Neuronal stem cell (in vitro differentiated cells): Measurements from ENCODE around the gene CD52.
A peak's percentile ranks its signal among the peaks of the same experiment; 100 is the strongest.

Experiments used
- DNase-seq: peaks from one replicate; pipeline ENCODE4 v3.0.0-alpha.2; 2013; ENCODE audit warnings: low spot score
- H2AFZ ChIP-seq: one replicate; pipeline ENCODE4 v1.6.1; 2013; ENCODE audit warnings: mild to moderate bottlenecking, low read length, inconsistent platforms
- H2AK5ac ChIP-seq: 2 replicates; pipeline ENCODE4 v1.6.1; 2013; ENCODE audit warnings: low read depth, mild to moderate bottlenecking, inconsistent platforms, low read length, moderate library complexity, mixed read lengths
- H2BK120ac ChIP-seq: 2 replicates; pipeline ENCODE4 v1.6.1; 2013; ENCODE audit warnings: low read depth, mild to moderate bottlenecking, inconsistent platforms, low read length, moderate library complexity, mixed read lengths
- H2BK12ac ChIP-seq: one replicate; pipeline ENCODE4 v1.6.1; 2013; ENCODE audit warnings: low read length, inconsistent platforms
- H2BK15ac ChIP-seq: 2 replicates; pipeline ENCODE4 v1.6.1; 2013; ENCODE audit warnings: mild to moderate bottlenecking, low read length, inconsistent platforms, mixed read lengths
- H2BK5ac ChIP-seq: one replicate; pipeline ENCODE4 v1.6.1; 2013; ENCODE audit warnings: inconsistent platforms, mild to moderate bottlenecking, low read length, moderate library complexity
- H3K14ac ChIP-seq: one replicate; pipeline ENCODE4 v1.6.1; 2013; ENCODE audit warnings: low read length, inconsistent platforms
- H3K18ac ChIP-seq: 2 replicates; pipeline ENCODE4 v1.6.1; 2013; ENCODE audit warnings: low read length, inconsistent platforms
- H3K23ac ChIP-seq: 2 replicates; pipeline ENCODE4 v1.6.1; 2013; ENCODE audit warnings: low read depth, mild to moderate bottlenecking, mixed read lengths, low read length, inconsistent platforms; ENCODE audit not compliant: poor library complexity
- H3K27ac ChIP-seq: replicated peaks from 3 replicates; pipeline ENCODE4 v1.5.1; 2013; ENCODE audit warnings: low read length, inconsistent platforms
- H3K27me3 ChIP-seq, 3 experiments: 2 replicates each; pipeline ENCODE4 v1.6.1; 2013; ENCODE audit warnings: low read length in 3 of 3, mild to moderate bottlenecking in 2 of 3, inconsistent platforms in 1 of 3, low read depth in 1 of 3, mixed read lengths in 1 of 3, moderate library complexity in 1 of 3; ENCODE audit not compliant: control insufficient read depth in 3 of 3, insufficient read depth in 3 of 3
- H3K36me3 ChIP-seq, 2 donors: replicated peaks in 1 of 2; 2 replicates each; pipeline ENCODE4 v1.6.1; 2013; ENCODE audit warnings: low read length in 2 of 2; ENCODE audit not compliant: control insufficient read depth in 2 of 2, insufficient read depth in 2 of 2
- H3K4ac ChIP-seq: 2 replicates; pipeline ENCODE4 v1.6.1; 2013; ENCODE audit warnings: inconsistent platforms, mild to moderate bottlenecking, low read length, moderate library complexity
- H3K4me1 ChIP-seq, 2 donors: 1 replicate in 1 of 2; 2 replicates in 1 of 2; pipeline ENCODE4 v1.6.1; 2013; ENCODE audit warnings: low read length in 2 of 2, low read depth in 1 of 2; ENCODE audit not compliant: control insufficient read depth in 2 of 2, insufficient read depth in 1 of 2
- H3K4me2 ChIP-seq: one replicate; pipeline ENCODE4 v1.6.1; 2013; ENCODE audit warnings: mild to moderate bottlenecking, low read length, inconsistent platforms; ENCODE audit not compliant: insufficient read depth, poor library complexity, severe bottlenecking
- H3K4me3 ChIP-seq, 2 donors: 2 replicates each; pipeline ENCODE4 v1.5.1; 2013; ENCODE audit warnings: low read length in 2 of 2, mild to moderate bottlenecking in 2 of 2, inconsistent platforms in 1 of 2, moderate library complexity in 1 of 2
- H3K79me1 ChIP-seq: one replicate; pipeline ENCODE4 v1.6.1; 2013; ENCODE audit warnings: low read depth, mild to moderate bottlenecking, inconsistent platforms, low read length, moderate library complexity
- H3K9ac ChIP-seq: one replicate; pipeline ENCODE4 v1.6.1; 2013; ENCODE audit warnings: mild to moderate bottlenecking, low read depth, low read length, inconsistent platforms; ENCODE audit not compliant: poor library complexity
- H3K9me3 ChIP-seq, 2 donors: replicated peaks in 1 of 2; 2 replicates each; pipeline versions ENCODE3 to v1.6.1; 2013; ENCODE audit warnings: low read length in 2 of 2, mild to moderate bottlenecking in 2 of 2, inconsistent platforms in 1 of 2, low read depth in 1 of 2, mixed read lengths in 1 of 2, moderate library complexity in 1 of 2; ENCODE audit not compliant: control insufficient read depth in 2 of 2, insufficient read depth in 1 of 2
- H4K8ac ChIP-seq: one replicate; pipeline ENCODE4 v1.6.1; 2013; ENCODE audit warnings: low read depth, mild to moderate bottlenecking, inconsistent platforms, low read length, moderate library complexity
- H4K91ac ChIP-seq: one replicate; pipeline ENCODE4 v1.6.1; 2013; ENCODE audit warnings: low read length, low read depth, mild to moderate bottlenecking, inconsistent platforms; ENCODE audit not compliant: poor library complexity
- WGBS, 2 donors: extraction: QIAGEN DNeasy Blood & Tissue Kit; methylation state at CpG; one replicate each; pipeline ENCODE4 v1.1.7; 2013; ENCODE audit warnings: missing lambda C conversion rate in 2 of 2, mixed read lengths in 1 of 2; ENCODE audit not compliant: insufficient read length in 2 of 2, insufficient replicate concordance in 1 of 2; ENCODE audit errors: extremely low coverage in 2 of 2; 5-methylcytosine and 5-hydroxymethylcytosine counted together

Gene CD52

GRCh38 chr1:26367441-26367840 lies 49.7 kb downstream of the CD52 start:
- no peak overlapping the region for H4K8ac ChIP-seq
- H3K23ac ChIP-seq, result peak overlapping the region; percentile 2
- no peak overlapping the region for H2BK120ac ChIP-seq
- no peak overlapping the region for H4K91ac ChIP-seq
- H2AFZ ChIP-seq, result no peak overlapping the region
- H3K18ac ChIP-seq, result peak overlapping the region; percentile 65
- no peak overlapping the region for H3K14ac ChIP-seq
- no peak overlapping the region for H3K27ac ChIP-seq
- H2BK12ac ChIP-seq, result no peak overlapping the region
- H3K9me3 ChIP-seq, result peaks cover 2 to 7% of the 10 kb centered on the region in 2 donors
- peaks cover 3 to 4% of the 10 kb centered on the region in 2 donors for H3K4me1 ChIP-seq
- peak overlapping the region; percentile 39 for H2AK5ac ChIP-seq
- H3K36me3 ChIP-seq, result no peaks in the 10 kb centered on the region
- peaks cover 0 to 8% (median 3%) of the 10 kb centered on the region in 3 experiments for H3K27me3 ChIP-seq
- H3K4me2 ChIP-seq, result no peak overlapping the region
- H3K9ac ChIP-seq, result no peak overlapping the region
- H2BK5ac ChIP-seq, result no peak overlapping the region
- H2BK15ac ChIP-seq, result peak overlapping the region; percentile 91
- no peak for DNase-seq
- no peak overlapping the region for H3K4me3 ChIP-seq
- H3K4ac ChIP-seq, result no peak overlapping the region
- no CpG with 5 or more reads among the region's 6 CpGs for WGBS, 2 donors
- no peaks in the 10 kb centered on the region for H3K79me1 ChIP-seq

DNA sequence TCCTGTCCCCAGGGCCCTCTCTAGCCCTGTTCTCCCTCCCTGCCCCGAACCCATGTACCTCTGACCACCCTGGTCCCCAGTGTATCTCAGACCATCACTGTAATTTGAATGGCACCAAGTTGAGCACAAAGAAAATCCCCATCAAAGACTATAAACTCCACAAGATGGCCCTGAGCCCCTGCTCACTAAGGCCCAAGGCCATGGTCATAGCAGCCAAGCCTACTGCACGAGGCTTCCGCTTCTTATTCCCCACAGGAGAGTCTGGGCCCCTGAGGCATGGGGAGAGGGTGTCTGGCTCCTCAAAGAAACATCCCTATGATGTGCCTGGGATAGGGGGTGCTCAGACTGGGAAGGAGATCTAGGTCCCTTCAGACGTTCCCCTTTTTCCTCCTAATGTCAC lies 50.2 kb downstream of the CD52 start:
- H2BK5ac ChIP-seq, result no peak overlapping the region
- no peak overlapping the region for H3K4me3 ChIP-seq
- H2BK12ac ChIP-seq, result no peak overlapping the region
- H3K4me2 ChIP-seq, result no peak overlapping the region
- H2AFZ ChIP-seq, result no peak overlapping the region
- no peak overlapping the region for H3K14ac ChIP-seq
- WGBS, 2 donors, result no CpG with 5 or more reads among the region's 4 CpGs
- H3K4me1 ChIP-seq, result peaks cover 3 to 4% of the 10 kb centered on the region in 2 donors
- no peak overlapping the region for H3K9ac ChIP-seq
- H2AK5ac ChIP-seq, result no peak overlapping the region
- H3K27ac ChIP-seq, result no peak overlapping the region
- no peak overlapping the region for H4K8ac ChIP-seq
- H2BK120ac ChIP-seq, result no peak overlapping the region
- H3K36me3 ChIP-seq, result no peaks in the 10 kb centered on the region
- no peak overlapping the region for H4K91ac ChIP-seq
- no peak overlapping the region for H3K4ac ChIP-seq
- no peak for DNase-seq
- no peak overlapping the region for H3K18ac ChIP-seq
- peaks cover 2 to 7% of the 10 kb centered on the region in 2 donors for H3K9me3 ChIP-seq
- H3K23ac ChIP-seq, result no peak overlapping the region
- H3K79me1 ChIP-seq, result no peaks in the 10 kb centered on the region
- no peak overlapping the region for H2BK15ac ChIP-seq
- H3K27me3 ChIP-seq, result peaks cover 0 to 8% (median 2%) of the 10 kb centered on the region in 3 experiments

DNA sequence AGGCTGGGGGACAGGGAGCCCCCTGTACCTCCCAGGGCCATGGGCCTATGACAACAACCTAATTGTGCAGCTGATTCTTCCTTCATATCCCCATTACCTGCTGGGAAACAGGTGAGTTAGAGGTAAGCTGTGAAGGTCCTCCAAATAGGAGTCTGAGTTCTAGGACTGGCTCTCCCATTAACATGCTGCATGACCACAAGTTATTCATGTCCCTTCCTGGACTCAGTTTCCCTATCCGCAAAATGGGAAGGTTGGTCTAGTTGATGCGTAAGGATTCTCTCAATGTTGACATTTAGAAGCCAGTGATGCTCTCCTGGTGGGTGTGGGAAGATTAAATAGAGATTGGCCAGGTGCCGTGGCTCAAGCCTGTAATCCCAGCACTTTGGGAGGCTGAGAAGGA lies 50.7 kb downstream of the CD52 start:
- no peak overlapping the region for H2AFZ ChIP-seq
- no peak overlapping the region for H4K8ac ChIP-seq
- peaks cover 2 to 3% of the 10 kb centered on the region in 2 donors for H3K4me1 ChIP-seq
- no peak overlapping the region for H2AK5ac ChIP-seq
- WGBS, 2 donors, result no CpG with 5 or more reads among the region's 3 CpGs
- no peak overlapping the region for H3K4me2 ChIP-seq
- H2BK15ac ChIP-seq, result no peak overlapping the region
- H3K9me3 ChIP-seq, result peaks cover 2 to 7% of the 10 kb centered on the region in 2 donors
- no peak overlapping the region for H3K4me3 ChIP-seq
- H3K9ac ChIP-seq, result no peak overlapping the region
- no peak overlapping the region for H3K14ac ChIP-seq
- H3K36me3 ChIP-seq, result no peaks in the 10 kb centered on the region
- no peak for DNase-seq
- no peak overlapping the region for H3K23ac ChIP-seq
- no peak overlapping the region for H3K18ac ChIP-seq
- no peak overlapping the region for H4K91ac ChIP-seq
- no peak overlapping the region for H3K4ac ChIP-seq
- H2BK120ac ChIP-seq, result no peak overlapping the region
- H3K27ac ChIP-seq, result no peak overlapping the region
- no peak overlapping the region for H2BK12ac ChIP-seq
- peaks cover 0 to 8% (median 0%) of the 10 kb centered on the region in 3 experiments for H3K27me3 ChIP-seq
- no peaks in the 10 kb centered on the region for H3K79me1 ChIP-seq
- H2BK5ac ChIP-seq, result no peak overlapping the region
